Gastrocnemius medialis (tissue), 4 donors: Measurements from ENCODE around the gene FAM111B. TPM values are rescaled to one million over a fixed set of nuclear protein-coding genes. Genes with fewer than 3 reads are reported as not detected.
"Not testable (repeated sequence)": the region's sequence is repeated elsewhere in the genome, so short reads cannot be mapped to it uniquely, and the experiment has no call there.

Source experiments
- ATAC-seq, 2 donors: fragments of 150-250 bp; one replicate each; pipeline ENCODE4 v1.9.1; 2016
- DNase-seq, 2 donors: peaks; one replicate each; pipeline ENCODE4 v3.0.0-alpha.2; 2019
- H3K27ac ChIP-seq, 4 donors: fragments of 200-600 bp; sonication (generic); 1 replicate in 1 of 4; 2 replicates in 3 of 4; pipeline ENCODE4 v1.5.1; 2016 to 2018; ENCODE audit warnings: mild to moderate bottlenecking in 2 of 4, moderate library complexity in 1 of 4
- H3K27me3 ChIP-seq, 3 donors: fragments of 200-600 bp; sonication (generic) in 2 of 3; 1 replicate in 1 of 3; 2 replicates in 2 of 3; pipeline versions ENCODE4 v1.5.1 to v1.6.0; 2016 to 2019; ENCODE audit warnings: mild to moderate bottlenecking in 1 of 3, moderate library complexity in 1 of 3
- H3K36me3 ChIP-seq, 2 donors: fragments of 200-600 bp; sonication (generic) in 1 of 2; one replicate each; pipeline ENCODE4 v1.5.1; 2017 to 2018
- H3K4me1 ChIP-seq, 2 donors: fragments of 200-600 bp; sonication (generic) in 1 of 2; one replicate each; pipeline ENCODE4 v1.5.1; 2016 to 2017; ENCODE audit warnings: mild to moderate bottlenecking in 2 of 2
- H3K4me3 ChIP-seq, 4 donors: fragments of 200-600 bp; sonication (generic) in 3 of 4; 1 replicate in 1 of 4; 2 replicates in 3 of 4; pipeline ENCODE4 v1.5.1; 2016 to 2019; ENCODE audit warnings: mild to moderate bottlenecking in 2 of 4
- H3K9me3 ChIP-seq, 3 donors: fragments of 200-600 bp; sonication (generic) in 2 of 3; 1 replicate in 1 of 3; 2 replicates in 2 of 3; pipeline ENCODE4 v1.5.1; 2016 to 2019
- POLR2A ChIP-seq, 2 donors: fragments of 450-650 bp; IDR thresholded peaks; one replicate each; pipeline ENCODE4 v1.6.1; 2017; ENCODE audit warnings: antibody characterized with exemption in 2 of 2, mild to moderate bottlenecking in 2 of 2, moderate library complexity in 2 of 2
- in situ Hi-C, 4 donors: fragments of 200-750 bp; cut with MboI; loops; one replicate each; pipeline versions ENCODE4 v1.15.0 to v1.8.0; 2017; ENCODE audit warnings: low sequenced_read_pairs in 4 of 4
- intact Hi-C: fragments of 100-400 bp; cut with DNase I; formaldehyde crosslinking; loops from one replicate; pipeline ENCODE4 v1.15.1; 2023; ENCODE audit warnings: low total_unique reads
- total RNA-seq, 4 donors: library from RNA; depleted of rRNA; stranded (reverse); fragments of >200 nt; gene quantifications; one replicate each; pipeline versions ENCODE4 v1.1.0 to v1.2.3, GENCODE V29; 2016
- TF ChIP-seq, protein P1 (sequence below), 5 experiments: fragments of 450-650 bp in 3 of 5; fragments of 200-600 bp in 2 of 5; sonication (generic) in 2 of 5; IDR thresholded peaks in 4 of 5; conservative IDR thresholded peaks in 1 of 5; 1 replicate in 4 of 5; 2 replicates in 1 of 5; pipeline ENCODE4 v1.5.1; 2016 to 2019; ENCODE audit warnings: antibody characterized with exemption in 5 of 5, mild to moderate bottlenecking in 3 of 5, moderate library complexity in 3 of 5

FAM111B gene
- total RNA-seq, 4 donors from 2014 or later, result 0.31 TPM; not detected in 3

DNA sequence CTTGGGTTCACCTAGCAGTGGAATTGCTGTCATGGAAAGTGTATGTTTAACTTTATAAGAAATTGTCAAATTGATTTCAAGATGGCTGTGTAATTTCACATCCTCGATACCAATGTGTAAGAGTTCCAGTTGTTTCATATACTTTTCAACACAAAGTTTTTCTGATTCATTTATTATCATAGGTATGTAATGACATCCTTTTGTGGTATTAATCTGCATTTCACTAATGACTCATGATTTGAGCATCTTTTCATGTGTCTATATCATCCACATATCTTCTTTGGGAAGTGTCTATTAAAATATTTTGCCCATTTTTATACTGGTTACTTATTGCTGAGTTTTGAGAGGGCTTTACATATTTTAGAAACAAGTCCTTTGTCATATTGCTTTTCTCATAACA lies 38.0 kb upstream of the FAM111B start:
- H3K4me3 ChIP-seq, result no peak overlapping the region
- intact Hi-C loops (no loop called here), in situ Hi-C loops (no loop called here)
- no peak for TF ChIP-seq POLR2A (IDR thresholded peaks at IDR 0.05)
- TF ChIP-seq, protein P1, sequence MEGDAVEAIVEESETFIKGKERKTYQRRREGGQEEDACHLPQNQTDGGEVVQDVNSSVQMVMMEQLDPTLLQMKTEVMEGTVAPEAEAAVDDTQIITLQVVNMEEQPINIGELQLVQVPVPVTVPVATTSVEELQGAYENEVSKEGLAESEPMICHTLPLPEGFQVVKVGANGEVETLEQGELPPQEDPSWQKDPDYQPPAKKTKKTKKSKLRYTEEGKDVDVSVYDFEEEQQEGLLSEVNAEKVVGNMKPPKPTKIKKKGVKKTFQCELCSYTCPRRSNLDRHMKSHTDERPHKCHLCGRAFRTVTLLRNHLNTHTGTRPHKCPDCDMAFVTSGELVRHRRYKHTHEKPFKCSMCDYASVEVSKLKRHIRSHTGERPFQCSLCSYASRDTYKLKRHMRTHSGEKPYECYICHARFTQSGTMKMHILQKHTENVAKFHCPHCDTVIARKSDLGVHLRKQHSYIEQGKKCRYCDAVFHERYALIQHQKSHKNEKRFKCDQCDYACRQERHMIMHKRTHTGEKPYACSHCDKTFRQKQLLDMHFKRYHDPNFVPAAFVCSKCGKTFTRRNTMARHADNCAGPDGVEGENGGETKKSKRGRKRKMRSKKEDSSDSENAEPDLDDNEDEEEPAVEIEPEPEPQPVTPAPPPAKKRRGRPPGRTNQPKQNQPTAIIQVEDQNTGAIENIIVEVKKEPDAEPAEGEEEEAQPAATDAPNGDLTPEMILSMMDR (IDR thresholded peaks at IDR 0.05 in 4 of 5, conservative IDR thresholded peaks at IDR 0.05 in 1 of 5), result no peak
- peaks cover 0 to 5% (median 0%) of the 10 kb centered on the region in 3 donors for H3K27me3 ChIP-seq
- ATAC-seq (no peak), DNase-seq (no peak)
- no peaks in the 10 kb centered on the region for H3K4me1 ChIP-seq
- H3K36me3 ChIP-seq, result no peaks in the 10 kb centered on the region
- H3K9me3 ChIP-seq, result no peaks in the 10 kb centered on the region
- no peak overlapping the region for H3K27ac ChIP-seq

- Histone ChIP-seq H3K36me3 (no peaks in the 10 kb centered on the region), H3K4me1 (no peaks in the 10 kb centered on the region), H3K9me3 (no peaks in the 10 kb centered on the region), H3K27me3 (no peaks in the 10 kb centered on the region), H3K4me3 (no peak overlapping the region), H3K27ac (no peak overlapping the region)
- ATAC-seq (no peak), DNase-seq (no peak)
- intact Hi-C loops, result no loop called here
- no peak for TF ChIP-seq POLR2A (IDR thresholded peaks at IDR 0.05)
- TF ChIP-seq, protein P1 (IDR thresholded peaks at IDR 0.05 in 4 of 5, conservative IDR thresholded peaks at IDR 0.05 in 1 of 5), result no peak
- in situ Hi-C loops, result no loop called here
These were observed 30.0 kb upstream of the FAM111B start for GRCh38 chr11:59076876-59077571.

- Histone ChIP-seq H3K36me3 (no peaks in the 10 kb centered on the region), H3K9me3 (no peaks in the 10 kb centered on the region), H3K27ac (no peak overlapping the region), H3K4me3 (no peak overlapping the region), H3K4me1 (no peaks in the 10 kb centered on the region), H3K27me3 (no peaks in the 10 kb centered on the region)
- TF ChIP-seq, protein P1 (IDR thresholded peaks at IDR 0.05 in 4 of 5, conservative IDR thresholded peaks at IDR 0.05 in 1 of 5), result no peak
- TF ChIP-seq POLR2A (IDR thresholded peaks at IDR 0.05), result no peak
- intact Hi-C loops (no loop called here), in situ Hi-C loops (no loop called here)
- ATAC-seq (no peak), DNase-seq (no peak)
These were observed 28.6 kb upstream of the FAM111B start for GRCh38 chr11:59078435-59078834.

DNA sequence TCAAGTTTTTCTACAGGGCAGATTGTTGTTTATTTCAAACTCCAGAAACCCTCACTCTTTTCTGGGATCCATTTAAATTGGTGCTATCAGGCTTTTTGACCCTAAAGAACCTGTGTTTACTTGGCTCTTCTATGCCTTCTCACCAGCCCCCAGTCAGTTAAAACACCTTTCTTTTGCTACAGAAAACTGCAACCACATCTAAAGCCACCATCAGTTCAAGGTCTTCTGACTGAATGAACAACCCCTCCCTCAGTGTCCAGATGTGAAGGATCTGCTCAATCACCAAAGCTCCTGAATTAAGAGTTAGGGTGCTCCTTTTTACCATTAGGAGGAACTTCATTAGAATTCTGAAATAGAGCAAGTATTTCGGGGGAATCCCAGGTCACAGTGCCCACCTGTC lies 28.0 kb upstream of the FAM111B start:
- ATAC-seq, result no peak
- in situ Hi-C loops (no loop called here), intact Hi-C loops (no loop called here)
- no peak overlapping the region for H3K4me3 ChIP-seq
- H3K27ac ChIP-seq, result no peak overlapping the region
- TF ChIP-seq, protein P1 (IDR thresholded peaks at IDR 0.05 in 4 of 5, conservative IDR thresholded peaks at IDR 0.05 in 1 of 5), result no peak
- TF ChIP-seq POLR2A (IDR thresholded peaks at IDR 0.05), result no peak
- no peaks in the 10 kb centered on the region for H3K4me1 ChIP-seq
- H3K9me3 ChIP-seq, result no peaks in the 10 kb centered on the region
- no peak for DNase-seq
- no peaks in the 10 kb centered on the region for H3K36me3 ChIP-seq
- H3K27me3 ChIP-seq, result no peaks in the 10 kb centered on the region

DNA sequence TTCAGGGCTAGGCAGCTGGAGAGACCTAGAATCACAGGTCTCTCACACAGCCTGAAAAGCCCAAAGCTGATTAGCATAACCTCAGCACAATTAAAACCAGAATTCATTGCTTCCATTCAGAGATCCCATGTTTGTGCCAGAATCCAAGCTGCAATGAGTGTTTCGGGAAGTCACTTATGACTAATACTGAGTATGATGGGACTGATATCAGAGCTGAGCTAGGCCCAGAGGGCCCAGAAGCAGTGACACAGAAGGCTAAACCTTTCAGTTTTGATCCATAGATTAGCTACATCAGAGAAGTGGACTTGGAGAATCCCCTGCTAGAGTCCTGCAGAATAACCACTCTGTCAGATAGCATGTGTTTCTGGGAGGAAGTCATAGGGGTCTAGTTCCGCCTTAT lies 26.6 kb upstream of the FAM111B start:
- H3K27me3 ChIP-seq, intact Hi-C loops, ATAC-seq, H3K4me3 ChIP-seq, H3K36me3 ChIP-seq, H3K27ac ChIP-seq, in situ Hi-C loops, H3K9me3 ChIP-seq, H3K4me1 ChIP-seq, DNase-seq: not testable (repeated sequence)

GRCh38 chr11:59081430-59082020 lies 25.5 kb upstream of the FAM111B start:
- H3K27ac ChIP-seq, in situ Hi-C loops, DNase-seq, H3K9me3 ChIP-seq, intact Hi-C loops, ATAC-seq, H3K4me3 ChIP-seq, H3K4me1 ChIP-seq, H3K27me3 ChIP-seq, H3K36me3 ChIP-seq: not testable (repeated sequence)

DNA sequence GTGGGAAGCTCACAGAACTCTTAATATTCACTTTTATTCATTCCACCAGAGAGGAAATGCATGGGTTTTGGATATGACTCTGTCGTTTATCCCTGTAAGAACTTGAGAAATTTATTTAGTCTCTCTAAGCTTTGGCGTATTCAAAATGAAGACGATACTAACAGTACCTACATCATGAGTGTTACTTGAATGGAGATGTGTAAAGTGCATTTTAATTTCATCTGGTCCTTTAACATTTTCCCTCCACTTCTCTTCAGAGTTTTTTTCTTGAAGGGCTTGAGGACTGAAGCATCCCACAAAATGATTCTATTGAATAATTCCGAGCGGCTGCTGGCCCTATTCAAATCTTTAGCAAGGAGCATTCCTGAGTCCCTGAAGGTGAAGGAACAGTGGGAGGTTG lies 21.0 kb upstream of the FAM111B start, which contains the start of gene GLYATL1B:
TSS of gene GLYATL1B (plus strand) at position 301 of the 400 bp plus-strand sequence. CDS start at position 301, 0 bp downstream.
- in situ Hi-C loops, H3K27me3 ChIP-seq, H3K36me3 ChIP-seq, H3K4me1 ChIP-seq, ATAC-seq, H3K27ac ChIP-seq, DNase-seq, H3K9me3 ChIP-seq, intact Hi-C loops, H3K4me3 ChIP-seq: not testable (repeated sequence)
